GM20000 (cell line): Measurements from ENCODE around the gene FAM131C.

Experiments
- DNase-seq: peaks from one replicate; pipeline ENCODE4 v3.0.0; 2012; ENCODE audit warnings: low spot score
- TF ChIP-seq, protein P1 (sequence below): IDR thresholded peaks from 2 replicates; pipeline ENCODE4 v1.5.1; 2012; ENCODE audit warnings: mild to moderate bottlenecking, control low read depth; ENCODE audit errors: extremely low read depth, missing control alignments

The FAM131C gene

GRCh38 chr1:16081636-16082035, 8.2 kb upstream of the FAM131C start:
- TF ChIP-seq, protein P1, sequence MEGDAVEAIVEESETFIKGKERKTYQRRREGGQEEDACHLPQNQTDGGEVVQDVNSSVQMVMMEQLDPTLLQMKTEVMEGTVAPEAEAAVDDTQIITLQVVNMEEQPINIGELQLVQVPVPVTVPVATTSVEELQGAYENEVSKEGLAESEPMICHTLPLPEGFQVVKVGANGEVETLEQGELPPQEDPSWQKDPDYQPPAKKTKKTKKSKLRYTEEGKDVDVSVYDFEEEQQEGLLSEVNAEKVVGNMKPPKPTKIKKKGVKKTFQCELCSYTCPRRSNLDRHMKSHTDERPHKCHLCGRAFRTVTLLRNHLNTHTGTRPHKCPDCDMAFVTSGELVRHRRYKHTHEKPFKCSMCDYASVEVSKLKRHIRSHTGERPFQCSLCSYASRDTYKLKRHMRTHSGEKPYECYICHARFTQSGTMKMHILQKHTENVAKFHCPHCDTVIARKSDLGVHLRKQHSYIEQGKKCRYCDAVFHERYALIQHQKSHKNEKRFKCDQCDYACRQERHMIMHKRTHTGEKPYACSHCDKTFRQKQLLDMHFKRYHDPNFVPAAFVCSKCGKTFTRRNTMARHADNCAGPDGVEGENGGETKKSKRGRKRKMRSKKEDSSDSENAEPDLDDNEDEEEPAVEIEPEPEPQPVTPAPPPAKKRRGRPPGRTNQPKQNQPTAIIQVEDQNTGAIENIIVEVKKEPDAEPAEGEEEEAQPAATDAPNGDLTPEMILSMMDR, result no peak
- no peak for DNase-seq

DNA sequence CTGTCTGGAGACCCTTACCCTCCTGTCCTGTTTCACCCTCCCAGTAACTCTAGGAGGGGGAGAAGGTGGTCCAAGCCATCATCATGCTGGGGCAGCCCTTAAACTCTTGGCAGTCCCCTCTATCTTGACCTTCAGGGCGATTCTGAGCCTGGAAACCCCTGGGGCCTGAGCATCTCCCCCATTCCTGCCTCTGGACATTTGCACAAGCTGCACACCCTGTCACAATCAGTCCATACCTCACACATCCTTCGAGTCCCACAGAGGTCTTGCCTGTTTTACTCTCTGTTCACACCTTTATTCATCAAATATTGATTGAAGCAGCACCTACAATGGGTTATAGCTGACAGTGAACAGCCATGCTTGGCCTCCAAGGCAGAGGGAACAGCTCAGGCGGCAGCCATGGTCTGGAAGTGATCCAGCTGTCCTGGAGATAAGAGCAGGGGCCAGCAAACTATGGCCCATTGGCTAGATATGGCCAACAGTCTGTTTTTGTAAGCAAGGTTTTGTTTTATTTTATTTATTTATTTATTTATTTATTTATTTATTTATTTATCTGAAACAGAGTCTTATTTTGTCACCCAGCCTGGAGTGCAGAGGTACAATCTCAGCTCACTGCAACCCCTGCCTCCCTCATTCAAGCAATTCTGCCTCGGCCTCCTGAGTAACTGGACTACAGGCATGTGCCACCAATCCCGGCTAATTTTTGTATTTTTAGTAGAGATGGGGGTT, 7.1 kb upstream of the FAM131C start:
- DNase-seq, result no peak
- TF ChIP-seq, protein P1, result no peak

GRCh38 chr1:16078925-16079656, 5.6 kb upstream of the FAM131C start:
- peak; percentile 88 for DNase-seq

DNA sequence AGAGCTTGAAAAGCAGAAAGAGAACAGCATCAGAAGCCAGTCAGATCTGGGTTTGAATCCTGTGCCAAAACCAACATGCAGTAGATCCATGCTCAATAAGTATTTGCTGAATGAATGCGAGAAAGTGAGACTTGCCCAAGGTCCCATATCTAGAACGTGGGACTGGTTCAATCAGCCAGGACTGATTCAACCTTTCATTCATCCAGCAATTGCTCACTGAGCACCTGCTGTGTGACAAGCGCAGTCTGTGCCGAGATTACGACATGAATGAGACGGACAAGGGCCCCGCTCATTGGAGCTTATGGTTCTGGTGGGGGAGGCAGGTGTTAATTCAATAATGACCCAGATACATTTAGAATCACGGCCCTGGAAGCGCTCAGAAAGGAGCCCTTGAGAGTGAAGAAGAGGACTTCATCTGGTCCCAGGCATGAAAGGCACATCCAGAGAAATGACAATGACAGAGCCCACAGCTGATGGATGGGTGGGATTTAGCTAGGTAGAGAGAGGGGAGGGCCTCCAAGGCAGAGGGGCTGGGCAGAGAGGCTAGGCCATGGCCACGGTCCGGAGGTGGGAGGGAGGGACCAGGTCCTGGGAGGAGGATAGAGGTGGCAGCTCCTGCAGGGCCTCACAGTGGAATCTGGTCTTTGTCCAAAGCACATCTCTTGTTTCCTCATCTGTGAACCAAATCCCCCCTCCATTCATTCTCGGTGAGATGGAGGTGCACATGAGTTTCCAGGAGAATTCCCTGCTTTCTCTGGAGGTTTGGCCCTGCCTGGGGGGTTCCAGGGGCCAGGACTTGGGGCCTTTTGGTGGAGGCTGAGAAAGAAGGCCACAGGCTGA, 4.2 kb upstream of the FAM131C start:
- no peak for DNase-seq
- TF ChIP-seq, protein P1, result no peak

More at GRCh38 chr1:16078925-16079656, 5.6 kb upstream of the FAM131C start:
- TF ChIP-seq, protein P1, result peak; percentile 87

- no peak for DNase-seq
- TF ChIP-seq, protein P1, result no peak
Observed at GRCh38 chr1:16076865-16077238, 3.4 kb upstream of the FAM131C start.

DNA sequence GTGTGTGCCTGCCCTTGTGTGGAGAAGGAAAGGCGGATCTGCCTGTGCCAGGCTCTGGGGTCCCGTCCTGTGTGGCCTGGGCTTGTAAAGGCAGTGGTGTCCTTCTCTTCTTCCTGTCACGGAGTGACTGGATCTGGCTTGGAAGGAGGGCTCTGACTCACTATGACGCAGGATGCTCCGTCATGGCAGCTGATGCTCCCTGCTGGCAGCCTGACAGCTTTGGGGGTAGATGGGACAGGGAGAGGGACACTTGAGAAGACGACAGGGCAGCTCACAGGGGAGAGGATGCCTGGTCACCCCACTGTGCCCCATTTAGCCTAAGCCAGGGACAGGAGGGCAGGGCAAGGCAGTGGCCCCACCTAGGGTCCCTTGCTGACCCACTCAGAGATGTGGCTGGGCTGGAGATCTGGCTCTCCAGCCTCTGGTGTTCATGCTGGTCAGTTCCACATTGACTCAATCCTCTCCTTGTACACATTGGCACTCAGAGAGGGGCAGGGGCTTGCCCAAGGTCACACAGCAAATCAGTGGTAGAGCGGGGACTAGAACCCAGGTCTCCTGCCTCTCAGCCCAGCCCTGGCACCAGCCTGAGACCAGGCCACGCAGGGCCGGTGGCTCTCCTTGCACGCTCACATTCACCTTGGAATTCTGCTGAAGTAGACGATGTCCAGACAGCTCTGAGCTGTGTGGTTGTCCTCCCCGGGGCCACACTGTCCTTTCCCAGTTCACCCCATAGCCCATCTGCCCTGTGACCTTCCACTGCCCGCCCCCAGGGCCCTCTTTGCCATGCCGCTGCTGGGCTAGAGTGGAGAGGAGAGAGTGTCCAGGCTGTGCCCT, 2.8 kb upstream of the FAM131C start:
- TF ChIP-seq, protein P1, result no peak
- no peak for DNase-seq
